Pons (tissue), 1 donor: Measurements from ENCODE around the gene PIK3R3.
"Not testable (repeated sequence)": the region's sequence is repeated elsewhere in the genome, so short reads cannot be mapped to it uniquely, and the experiment has no call there.

Experiments used
- DNase-seq: peaks from one replicate; pipeline ENCODE4 v3.0.0-alpha.2; 2016; ENCODE audit warnings: low spot score

PIK3R3 gene

DNA sequence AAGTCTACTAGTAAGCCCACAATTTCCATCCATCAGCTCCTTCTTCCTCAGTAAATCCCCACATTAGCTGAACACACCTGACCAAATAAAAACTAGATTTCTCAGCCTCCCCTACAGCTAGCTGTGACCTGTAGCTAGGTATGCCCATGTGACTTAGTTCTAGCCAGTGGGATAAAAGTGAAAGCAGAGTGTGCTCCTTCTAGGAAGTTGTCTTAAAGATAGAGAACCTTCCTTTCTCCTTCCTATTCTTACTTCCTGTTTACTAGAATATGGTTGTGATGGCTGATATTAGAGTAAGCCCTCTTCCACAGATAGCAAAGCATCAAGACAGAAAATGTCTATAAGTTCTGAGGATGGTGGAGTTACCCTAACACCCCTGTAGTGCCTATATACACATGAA, 67.0 kb downstream of the PIK3R3 start:
- DNase-seq, result no peak

- no peak for DNase-seq
Measured at GRCh38 chr1:46064708-46065107, 67.7 kb downstream of the PIK3R3 start.

GRCh38 chr1:46062651-46063319, 69.6 kb downstream of the PIK3R3 start:
- DNase-seq, result no peak

DNA sequence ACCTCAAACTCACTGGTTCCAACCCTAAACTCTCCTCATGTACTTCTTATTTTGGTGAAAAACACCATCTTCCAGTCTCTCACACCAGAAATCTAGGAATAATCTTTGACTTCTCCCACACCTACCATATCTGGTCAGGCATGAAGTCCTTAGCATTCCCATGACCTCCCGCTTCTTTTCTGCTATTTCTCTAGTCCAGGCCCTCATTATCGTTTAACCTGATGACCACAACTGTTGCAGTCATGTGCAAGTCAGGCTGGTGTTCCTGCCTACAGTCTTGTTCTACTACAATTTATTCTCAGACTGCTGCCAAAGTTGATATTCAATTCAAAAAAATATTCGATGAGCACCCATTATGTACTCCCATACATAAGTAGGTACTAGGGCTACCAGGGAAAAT, 71.3 kb downstream of the PIK3R3 start:
- DNase-seq, result no peak

DNA sequence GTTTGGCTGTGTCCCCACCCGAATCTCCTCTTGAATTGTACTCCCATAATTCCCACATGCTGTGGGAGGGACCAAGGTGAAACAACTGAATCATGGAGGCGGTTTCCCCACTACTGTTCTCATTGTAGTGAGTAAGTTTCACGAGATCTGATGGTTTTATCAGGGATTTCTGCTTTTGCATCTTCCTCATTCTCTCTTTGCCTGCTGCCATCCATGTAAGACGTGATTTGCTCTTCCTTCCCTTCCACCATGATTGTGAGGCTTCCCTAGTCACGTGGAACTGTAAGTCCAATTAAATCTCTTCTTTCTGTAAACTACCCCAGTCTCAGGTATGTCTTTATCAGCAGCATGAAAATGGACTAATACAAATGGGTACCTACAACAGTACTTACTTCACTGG, 73.5 kb downstream of the PIK3R3 start:
- DNase-seq, result no peak

- no peak for DNase-seq
Measured at GRCh38 chr1:46057781-46058180, 74.6 kb downstream of the PIK3R3 start.

- DNase-seq, result not testable (repeated sequence)
Measured at GRCh38 chr1:46057215-46057614, 75.2 kb downstream of the PIK3R3 start.

DNA sequence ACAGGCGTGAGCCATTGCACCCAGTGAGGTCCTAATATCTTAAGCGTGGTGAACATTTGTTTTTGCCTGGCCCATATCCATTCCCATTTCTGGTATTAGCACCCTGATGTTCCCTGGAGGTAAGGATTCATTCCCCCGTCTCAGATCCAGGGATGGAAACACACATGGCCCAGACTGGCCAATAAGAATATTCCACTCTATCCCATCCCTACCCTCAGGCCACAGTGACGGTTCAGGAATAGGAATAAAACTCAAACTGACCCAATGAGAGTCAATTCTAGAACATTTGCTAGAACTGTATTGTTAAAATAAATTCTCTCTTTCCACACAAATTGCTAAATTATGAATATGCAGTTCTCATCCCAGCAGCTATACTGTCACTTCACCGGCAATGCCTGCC, 76.1 kb downstream of the PIK3R3 start:
- DNase-seq, result no peak

DNA sequence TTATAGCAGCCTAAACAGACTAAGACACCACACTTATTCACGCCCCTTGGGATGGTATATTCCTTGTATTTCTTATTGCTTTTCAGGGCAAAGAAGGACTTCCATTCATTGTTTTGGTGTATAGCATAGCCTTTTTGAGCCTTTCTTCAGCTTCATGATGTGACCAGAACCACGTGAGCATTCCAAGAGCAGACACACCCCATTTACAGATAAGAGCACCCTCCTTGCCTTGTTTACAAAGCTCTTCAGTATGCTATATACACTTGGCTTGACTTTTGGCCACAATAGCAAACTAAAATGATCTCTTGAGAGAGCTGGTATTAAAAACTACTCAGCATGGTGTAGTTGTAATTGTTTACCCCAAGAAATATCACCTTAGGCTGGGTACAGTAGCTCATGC, 78.7 kb downstream of the PIK3R3 start:
- no peak for DNase-seq

DNA sequence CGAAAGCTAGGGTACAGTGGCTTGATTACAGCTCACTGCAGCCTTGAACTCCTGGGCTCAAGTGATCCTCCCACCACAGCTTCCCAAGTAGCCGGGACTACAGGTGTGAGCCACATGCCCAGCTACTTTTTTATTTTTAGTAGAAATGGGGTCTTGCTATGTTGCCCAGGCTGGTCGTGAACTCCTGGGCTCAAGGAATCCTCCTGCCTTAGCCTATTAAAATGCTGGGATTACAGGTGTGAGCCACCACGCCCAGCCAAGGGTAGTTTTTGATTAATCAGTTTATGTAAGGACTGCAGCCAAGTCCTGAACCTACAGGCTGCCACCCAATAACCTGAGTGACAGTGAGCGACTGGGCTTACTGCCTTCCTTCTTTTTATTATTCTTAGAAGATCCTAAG, 88.3 kb downstream of the PIK3R3 start:
- no peak for DNase-seq

- DNase-seq, result peak; percentile 38
Measured at GRCh38 chr1:46043458-46044017, 88.9 kb downstream of the PIK3R3 start.

- peak; percentile 50 for DNase-seq
Measured at GRCh38 chr1:46041974-46042373, 90.5 kb downstream of the PIK3R3 start.

DNA sequence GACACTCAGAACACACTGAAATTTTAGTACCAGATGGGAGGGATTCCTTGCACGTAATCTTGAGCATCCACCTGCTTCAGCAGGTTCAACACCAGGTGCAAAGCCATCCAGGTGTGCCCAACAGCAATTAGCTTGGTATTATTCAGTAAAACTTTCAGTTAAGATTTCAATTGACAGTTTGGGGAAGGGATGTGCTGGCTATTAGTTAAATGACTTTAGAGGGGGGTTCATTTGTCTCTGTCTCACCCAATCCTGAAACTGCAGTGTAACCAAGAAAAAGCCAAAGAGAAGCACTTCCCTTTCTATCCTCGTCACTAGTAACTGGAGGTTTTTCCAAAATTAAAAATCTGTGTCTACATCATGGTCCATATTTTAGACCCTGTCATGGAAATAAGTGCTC, 90.9 kb downstream of the PIK3R3 start:
- DNase-seq, result no peak

DNA sequence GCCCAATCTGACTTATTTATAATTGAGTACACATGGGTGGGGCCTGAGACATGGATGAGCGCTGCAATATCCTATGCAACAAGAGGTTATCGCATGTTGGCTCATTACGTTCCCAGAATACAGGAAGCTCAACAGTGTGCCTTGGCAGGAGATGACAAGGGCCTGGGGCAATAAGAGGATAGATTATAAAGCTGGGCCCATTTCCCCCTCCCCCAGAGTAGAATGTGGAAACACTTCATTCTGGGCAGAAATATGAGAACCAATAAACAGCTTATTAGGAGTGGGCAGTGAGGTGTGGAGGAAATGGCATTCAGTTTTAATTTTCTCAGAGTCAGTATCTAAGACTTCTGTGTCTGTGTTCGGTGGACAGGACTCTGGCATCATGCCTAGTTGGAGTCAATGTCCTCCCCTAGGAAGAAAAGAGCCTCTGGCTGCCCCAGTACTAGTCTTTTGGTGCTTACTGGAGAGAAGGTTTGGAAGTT, 92.8 kb downstream of the PIK3R3 start:
- DNase-seq, result no peak

GRCh38 chr1:46036894-46037839, 95.3 kb downstream of the PIK3R3 start:
- peak; percentile 83 for DNase-seq

- no peak for DNase-seq
Measured at GRCh38 chr1:46034601-46035516, 97.6 kb downstream of the PIK3R3 start.

- no peak for DNase-seq
Measured at GRCh38 chr1:46030876-46031660, 101.4 kb downstream of the PIK3R3 start.

DNA sequence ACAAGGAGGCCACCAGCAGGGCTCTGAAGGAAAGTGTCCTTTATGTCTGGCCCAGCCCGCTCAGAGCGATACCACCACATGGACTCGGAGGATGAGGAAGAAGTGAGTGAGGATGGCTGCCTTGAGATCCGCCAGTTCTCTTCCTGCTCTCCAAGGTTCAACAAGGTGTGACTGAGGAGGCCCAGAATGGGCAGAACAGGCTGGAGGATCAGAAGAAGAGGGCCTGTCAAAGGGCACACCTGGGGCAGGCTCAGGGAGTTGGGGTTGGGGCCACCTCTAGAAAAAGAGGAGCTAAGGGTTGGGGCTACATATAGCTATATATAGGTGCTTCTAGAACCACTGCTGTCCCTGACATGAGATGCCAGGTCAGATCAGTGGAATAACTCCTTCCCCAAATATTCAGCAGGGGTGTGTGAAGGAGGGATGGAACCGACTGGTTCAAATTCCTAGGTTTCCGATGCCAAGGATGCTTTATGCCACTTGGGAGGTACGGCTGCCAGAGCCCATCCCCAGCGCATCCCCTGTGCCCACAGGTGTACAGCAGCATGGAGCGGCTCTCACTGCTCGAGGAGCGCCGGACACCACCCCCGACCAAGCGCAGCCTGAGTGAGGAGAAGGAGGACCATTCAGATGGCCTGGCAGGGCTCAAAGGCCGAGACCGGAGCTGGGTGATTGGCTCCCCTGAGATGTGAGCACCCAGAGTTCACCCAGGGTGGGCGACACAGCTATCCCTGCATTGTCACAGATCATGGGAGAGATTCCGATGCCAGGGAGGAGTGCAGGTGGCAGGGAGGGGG, 102.2 kb downstream of the PIK3R3 start:
- DNase-seq, result no peak

DNA sequence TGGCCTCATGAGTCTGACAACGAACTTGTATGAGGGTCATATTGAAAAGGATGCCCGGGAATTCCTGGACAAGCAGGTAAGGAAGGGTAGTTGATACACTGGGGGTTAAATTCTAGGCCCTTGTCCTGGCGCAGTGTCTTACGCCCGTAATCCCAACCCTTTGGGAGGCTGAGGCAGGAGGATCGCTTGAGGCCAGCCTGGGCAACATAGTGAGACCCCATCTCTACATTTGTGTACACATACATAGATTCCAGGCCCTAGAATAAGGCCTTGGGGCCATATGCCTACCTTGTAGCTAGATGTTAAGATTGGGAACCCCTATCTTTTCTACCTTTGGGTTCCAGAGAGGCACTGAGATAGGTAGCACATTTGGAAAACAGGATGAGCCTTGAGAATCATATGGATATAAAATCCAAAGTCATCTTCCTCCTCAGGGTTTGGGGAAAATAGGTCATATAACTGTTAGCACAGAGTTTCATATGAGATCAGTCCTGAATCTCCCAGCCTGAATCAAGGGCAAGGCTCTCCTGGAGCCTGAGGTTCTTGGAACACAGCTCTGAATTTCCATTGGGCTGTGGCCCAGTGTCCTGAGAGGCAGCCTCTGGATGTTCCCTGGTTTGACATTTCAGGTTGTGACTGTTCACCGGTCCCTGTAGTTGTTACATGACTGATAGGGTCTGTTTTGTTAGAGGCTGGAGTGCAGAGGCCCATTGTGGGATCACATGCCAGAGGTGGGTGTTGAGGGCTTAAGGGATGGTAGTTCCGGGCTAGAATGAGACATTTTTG, 104.4 kb downstream of the PIK3R3 start:
- no peak for DNase-seq
